HG03060 (cell line): Measurements from ENCODE around the gene ZCCHC7.
A peak's percentile ranks its signal among the peaks of the same experiment; 100 is the strongest.

ENCODE experiments used
- ATAC-seq: cut with Tn5 transposase; IDR thresholded peaks from one replicate; pipeline ENCODE4 v1.9.1; 2021; ENCODE audit warnings: low read depth, moderate number of reproducible peaks; ENCODE audit not compliant: unreplicated experiment

Gene ZCCHC7

DNA sequence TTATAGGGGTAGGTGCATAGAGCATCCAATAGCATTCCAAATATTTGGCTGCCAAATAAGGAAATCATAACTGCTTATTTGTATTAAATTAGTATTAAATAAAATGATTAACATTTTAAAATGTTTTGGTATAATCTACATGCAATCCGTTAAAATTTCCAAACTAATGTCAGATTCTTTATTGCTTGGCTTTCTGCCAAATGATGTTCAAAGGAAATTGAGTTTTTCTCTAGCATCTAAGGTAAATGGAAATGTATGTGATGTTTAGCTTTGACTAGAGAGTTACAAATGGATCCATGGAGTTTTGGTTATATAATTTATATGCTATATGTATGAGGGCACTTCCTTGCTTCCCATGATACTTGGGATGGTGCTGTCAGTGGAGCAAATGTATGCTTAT lies 121.7 kb downstream of the ZCCHC7 start:
- ATAC-seq, result no peak

DNA sequence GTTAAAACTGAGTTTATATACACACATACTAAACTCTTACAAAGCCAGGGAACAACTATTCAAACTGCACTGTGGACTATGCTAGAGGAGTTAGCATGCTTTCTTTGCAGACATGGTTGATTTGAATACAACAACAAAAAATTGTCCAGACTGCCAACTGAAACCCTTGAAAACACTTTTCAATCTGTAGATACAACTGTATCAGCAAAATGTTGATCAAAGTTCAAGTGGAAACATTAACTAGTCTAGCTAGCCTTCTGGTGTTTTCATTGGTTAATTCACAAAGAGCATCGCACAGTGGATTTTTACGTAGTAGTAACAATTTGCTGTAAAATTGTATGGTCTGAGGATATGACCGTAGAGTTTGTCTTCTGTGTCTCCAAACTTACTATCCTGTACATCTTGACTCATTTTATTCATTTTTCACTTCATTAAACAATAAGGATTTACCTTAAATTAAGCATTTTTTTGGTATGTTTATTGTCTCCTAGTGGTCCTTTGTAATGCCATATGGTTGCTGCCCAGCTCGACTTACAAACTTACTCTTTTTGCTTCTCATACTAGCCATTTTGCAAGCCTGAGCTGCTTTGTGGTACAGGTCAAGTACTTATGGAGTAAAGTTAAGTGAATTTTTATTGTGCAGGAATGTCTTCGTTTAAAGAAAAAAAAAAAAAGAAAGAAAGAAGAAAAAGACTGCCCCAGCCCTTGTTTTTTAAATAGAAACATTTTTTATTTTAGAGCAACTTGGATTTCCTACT lies 123.4 kb downstream of the ZCCHC7 start:
- ATAC-seq, result no peak

DNA sequence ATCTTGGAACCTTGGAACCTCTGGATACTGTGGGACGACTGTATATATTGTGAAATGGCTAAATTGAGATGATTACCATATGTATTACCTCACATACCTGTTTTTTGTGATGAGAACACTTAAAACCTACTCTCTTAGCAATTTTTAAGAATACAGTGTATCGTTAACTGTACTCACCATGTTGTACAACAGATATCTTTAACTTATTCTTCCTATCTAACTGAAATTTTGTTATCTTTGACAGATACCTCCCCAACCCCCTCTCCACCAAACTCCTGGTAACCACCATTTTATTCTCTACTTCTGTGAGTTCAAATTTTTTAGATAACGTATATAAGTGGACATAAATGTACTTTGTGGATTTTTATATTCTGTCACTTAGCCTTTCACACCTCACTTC lies 126.5 kb downstream of the ZCCHC7 start:
- no peak for ATAC-seq

DNA sequence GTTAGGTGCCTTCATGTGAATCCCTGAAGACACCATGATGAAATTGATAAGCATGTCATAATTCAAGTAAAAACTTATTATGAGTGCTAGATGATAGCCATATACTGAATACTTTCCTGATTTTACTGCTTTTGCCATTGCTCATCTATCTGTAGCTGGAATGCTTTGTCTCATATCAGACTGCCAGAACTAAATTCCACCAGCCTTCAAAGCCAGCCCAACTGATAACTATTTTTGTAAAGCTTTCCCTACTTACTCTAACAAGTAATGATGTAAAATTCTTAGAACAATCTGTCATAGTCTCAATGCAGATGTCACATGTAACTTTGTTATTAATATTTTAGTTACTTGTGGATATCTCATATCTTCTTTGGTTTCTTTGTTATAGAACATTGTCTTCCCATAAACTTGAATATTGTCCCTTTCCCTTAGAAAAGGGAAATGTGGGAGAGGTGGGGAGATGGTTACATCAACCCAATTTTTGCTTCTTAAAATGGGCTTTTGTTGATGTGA lies 128.3 kb downstream of the ZCCHC7 start:
- ATAC-seq, result no peak

DNA sequence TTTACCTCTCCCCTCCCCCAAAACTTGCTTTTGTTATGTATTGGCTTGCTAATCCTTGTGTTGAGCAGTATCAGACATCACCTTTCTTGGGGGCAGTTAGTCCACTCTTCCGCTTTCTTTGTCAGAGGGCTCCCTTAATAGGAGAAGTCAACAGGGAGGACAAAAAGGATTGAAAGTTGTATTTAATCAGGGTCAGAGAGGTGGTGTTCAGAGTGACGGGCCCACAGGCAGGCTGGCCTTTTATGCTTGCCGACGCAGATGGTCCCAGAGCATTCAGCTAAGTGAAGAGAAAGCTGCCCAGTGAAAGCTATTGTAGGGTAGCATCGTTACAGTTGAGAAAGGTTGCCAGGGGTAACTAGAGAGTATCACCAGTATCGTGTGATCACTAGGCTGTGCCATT lies 131.1 kb downstream of the ZCCHC7 start:
- peak; percentile 56 for ATAC-seq

DNA sequence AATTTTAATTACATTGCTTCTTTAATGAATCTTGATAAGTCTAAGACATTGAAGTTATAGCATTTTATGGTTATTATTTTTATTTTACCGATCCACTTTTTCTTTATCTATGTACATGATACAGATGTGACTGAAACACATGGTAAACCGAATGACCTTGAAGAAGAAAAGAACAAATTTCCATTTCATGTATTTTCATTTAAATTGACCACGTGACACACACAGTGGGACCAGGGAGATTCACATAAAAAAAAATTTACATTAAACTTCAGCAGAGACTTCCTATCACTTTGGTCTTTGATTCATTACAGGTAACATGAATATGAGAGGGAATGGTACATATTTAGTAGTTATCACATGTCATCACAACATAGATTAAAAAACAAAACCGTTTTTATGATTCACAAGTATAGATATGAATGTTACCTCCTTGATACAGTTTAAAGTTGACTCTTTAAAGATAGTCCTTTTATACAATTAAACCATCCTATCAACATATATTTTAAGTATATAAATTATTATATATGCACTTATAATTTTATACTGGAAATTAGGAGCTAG lies 133.1 kb downstream of the ZCCHC7 start:
- ATAC-seq, result no peak

DNA sequence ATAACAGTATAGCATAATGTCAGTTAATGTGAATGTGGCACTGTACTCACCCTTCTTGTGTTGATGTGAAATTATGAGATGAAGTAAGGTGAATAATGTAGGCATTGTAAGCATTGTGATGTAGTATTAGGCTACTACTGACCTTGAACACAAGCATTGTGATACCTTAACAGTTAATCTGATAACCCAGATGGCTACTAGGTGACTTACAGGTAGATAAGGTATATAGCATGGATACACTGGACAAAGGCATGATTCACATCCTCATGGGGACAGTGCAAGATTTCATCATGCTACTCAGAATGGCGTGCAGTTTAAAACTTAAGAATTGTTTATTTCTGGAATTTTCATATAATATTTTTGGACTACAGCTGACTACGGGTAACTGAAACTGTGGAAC lies 134.8 kb downstream of the ZCCHC7 start:
- no peak for ATAC-seq

DNA sequence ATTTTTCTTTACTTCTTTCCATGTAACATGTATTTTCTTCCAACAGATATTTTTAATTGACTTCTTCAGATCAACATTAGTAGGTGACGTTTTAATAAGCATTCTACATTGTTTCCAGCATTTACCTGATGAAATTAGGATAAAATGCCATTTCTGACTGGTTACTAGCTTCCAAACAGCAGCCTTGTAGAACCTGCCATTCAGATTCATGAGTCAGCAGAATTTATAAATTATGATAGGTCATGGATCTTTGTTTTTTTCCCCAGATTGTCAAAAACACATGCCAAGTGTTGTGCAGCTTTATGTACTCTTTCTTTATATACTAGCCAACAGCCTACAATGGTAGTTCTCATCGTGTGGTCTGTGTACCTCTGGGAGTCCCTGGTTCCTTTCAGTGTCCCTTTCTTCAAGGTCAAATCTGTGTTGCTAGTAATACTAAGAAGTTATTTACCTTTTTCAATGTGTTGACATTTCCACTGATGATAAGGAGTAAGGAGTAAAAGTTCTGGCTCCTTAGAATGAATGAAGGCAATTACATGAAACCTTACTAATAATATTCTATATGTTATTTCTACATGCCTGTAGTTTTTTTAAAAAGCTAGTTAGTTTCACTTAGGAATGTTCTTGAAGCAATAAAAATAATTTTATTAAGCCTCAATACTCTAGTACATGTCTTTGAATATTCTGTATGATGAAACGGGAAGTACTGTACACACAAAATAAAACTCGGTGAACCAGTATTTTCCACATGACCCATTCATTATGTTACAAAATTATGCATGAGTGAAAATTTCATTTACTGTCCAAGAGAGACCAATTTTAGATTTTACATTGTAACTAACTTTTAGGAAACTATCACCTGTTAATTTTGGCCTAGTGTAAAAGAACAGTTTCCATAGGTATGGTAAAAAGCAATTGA lies 135.8 kb downstream of the ZCCHC7 start:
- no peak for ATAC-seq

DNA sequence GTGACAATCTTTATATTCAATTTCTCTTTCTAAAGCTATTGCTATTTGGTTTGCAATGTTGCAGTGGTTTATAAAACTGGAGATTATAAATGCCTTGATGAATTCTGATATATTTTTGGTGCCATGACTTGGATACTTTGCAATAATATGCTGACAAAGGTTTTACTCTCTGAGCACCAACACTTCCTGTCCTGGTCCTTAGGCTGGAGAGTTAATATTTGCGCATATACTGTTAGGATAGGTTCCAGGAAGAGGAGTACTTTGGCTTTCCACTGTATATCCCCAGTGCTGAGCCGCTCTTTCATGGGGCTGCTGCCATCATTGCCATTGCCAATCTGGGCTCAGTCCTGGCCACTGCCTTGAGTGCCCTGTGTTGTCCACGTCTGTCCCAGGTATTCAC lies 139.6 kb downstream of the ZCCHC7 start:
- ATAC-seq, result no peak

DNA sequence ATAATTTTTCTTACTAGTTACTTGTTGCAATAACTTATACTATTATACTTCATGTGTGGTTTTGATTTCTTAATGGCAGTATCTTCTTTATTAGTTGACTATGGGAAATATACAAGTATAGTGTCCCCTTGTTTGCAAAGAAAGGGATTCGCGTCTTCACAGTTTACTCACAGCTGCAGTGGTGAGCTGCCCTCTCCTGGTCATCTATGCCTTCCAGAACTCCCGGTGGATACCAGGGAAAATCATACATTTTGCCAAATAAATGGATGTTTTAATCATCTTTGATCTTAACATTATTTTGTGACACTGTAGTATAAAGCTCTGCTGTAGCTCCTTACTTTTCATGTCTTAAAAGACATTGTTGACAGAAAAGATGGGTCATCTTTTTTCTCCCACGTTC lies 142.0 kb downstream of the ZCCHC7 start:
- ATAC-seq, result no peak

DNA sequence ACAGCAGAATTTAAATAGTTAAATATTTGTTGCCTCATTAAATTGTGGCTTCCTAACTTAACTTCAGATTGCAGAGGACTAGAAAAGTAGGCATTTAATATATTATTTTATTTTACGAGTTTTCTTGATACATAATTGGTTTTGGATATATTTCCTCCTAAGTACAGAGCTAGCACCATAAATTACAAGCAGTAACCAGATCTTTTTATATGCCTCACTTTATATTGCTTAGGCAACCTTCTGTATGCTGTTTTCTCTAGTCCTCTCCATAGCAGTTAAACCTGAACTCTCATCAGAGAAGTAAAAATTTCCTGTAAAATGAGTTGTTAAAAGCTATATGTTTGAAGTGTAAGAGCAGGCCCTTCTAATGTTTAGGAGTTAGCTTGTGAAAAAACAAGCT lies 144.2 kb downstream of the ZCCHC7 start:
- ATAC-seq, result no peak

DNA sequence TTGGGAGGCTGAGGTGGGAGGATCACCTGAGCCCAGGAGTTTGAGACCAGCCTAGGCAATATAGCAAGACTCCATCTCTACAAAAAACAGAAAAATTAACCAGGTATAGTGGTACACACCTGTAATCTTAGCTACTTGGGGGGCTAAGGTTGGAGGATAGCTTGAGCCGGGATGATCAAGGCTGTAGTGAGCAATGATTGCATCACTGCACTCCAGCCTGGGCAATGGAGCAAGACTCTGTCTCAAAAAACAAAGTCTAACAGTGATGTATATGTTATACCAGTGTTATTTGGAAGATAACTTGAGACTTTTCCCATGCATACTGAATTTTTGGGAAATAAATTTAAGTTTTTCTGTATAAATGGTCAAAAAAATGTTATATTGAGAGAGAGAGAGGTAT lies 146.3 kb downstream of the ZCCHC7 start:
- ATAC-seq, result no peak

DNA sequence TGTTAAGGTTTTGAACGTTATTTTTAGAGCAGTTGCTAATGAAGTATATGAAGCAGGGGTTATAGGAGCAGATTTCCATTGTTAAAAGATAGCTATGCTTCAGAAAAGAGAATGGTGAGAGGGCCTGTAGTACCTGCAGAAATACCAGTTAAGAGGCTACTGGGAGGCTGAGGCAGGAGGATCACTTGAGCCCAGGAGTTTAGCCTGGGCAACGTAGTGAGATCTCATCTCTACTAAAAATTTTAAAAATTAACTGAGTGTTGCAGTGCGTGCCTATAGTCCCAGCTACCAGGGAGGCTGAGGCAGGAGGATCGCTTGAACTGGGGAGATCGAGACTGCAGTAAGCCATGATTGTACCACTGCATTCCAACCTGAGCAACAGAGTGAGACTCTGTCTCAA lies 148.8 kb downstream of the ZCCHC7 start:
- ATAC-seq, result no peak

DNA sequence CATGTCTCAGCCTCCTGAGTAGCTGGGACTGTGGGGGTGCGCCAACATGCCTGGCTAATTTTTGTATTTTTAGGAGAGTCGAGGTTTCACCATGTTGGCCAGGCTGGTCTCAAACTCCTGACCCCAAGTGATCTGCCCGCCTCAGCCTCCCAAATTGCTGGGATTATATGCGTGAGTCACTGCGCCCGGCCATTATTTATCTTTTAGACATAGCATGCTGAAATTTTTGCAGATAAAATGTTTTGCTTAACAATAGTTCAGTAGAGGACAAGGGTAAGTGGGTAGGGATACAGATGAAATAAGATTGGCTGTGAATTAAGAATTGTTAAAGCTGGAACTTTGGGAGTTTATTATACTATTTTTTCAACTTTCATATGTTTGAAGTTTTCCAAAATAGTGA lies 151.3 kb downstream of the ZCCHC7 start:
- ATAC-seq, result no peak

DNA sequence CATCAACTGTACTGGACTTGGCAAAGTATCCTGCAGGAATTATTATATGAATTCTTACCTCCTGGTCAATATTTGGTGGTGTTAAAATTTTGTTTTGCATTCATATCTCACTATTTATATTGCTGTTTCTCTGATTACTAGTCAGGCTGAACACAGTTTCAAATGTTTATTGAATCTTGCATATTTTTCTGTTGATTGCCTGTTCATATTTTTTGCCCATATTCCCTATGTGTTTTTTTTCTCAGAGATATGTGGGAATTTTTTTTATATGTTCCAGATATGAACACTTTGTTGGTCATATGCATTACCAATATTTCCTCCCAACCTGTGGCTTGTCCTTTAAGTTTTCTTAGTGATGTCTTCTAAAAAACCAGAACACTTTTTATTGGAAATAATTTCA lies 153.2 kb downstream of the ZCCHC7 start:
- ATAC-seq, result no peak

DNA sequence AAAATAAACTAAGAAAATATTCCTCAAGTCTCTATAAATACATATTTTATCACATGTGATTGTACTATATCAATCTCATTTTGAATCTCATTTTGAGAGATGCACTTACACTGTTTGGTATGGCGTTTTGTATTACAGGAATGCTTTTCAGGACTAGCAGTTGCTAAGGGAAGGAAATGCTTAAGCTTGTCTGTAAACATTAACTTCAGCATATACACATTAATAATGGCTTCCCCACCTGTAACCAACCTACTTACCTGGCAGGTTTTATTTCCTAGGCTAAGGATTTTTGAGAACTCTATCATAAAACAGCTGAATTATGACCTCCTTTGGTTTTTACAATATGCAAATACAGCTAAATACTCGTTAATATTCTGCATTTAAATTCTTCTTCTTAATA lies 161.2 kb downstream of the ZCCHC7 start:
- no peak for ATAC-seq

DNA sequence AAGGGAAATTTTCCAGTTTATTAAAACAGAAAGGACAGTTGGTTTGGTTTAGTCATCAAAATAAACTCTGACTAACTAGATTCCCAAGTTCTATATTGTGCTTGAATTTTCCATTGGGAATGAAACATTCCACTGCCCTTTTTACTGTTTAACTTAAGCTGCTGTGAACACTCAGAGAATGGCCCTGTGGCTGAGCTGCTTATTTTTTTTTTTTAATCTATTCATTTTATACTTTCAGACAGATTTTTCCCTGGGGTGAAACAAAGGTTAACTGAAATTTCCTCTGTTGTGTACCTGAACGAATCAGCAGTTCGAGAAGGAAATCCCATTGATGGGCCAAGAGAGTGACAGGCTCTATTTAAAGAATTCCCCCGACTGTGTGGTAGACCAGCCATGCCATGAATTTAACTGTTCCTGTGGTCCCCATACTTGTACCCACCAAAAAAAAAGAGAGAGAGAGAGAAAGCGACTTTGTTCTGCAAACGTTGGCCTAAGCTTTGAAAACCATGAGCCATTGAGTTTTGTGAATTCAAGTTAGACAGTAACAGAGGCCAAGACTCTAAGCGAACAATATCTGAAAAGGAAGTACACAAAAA lies 163.5 kb downstream of the ZCCHC7 start:
- ATAC-seq, result no peak

DNA sequence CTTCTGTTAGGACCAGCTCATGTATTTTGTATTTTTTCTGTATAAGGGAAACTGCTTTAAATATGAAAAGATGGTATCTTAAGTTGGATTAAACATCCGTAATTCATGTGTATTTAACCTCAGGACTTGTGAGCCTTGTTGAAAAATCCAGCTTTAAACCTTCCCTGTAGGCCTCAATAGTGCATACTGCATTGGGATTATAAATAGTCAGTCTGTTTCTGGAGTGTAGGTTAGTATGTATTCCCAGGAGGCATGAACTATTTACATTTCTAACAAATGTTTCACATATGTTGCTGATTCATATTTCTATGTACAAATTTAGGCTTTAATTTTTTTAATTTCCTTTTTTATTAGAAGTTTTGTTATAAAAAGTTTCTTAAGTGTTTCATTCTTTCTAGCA lies 164.3 kb downstream of the ZCCHC7 start:
- ATAC-seq, result no peak

DNA sequence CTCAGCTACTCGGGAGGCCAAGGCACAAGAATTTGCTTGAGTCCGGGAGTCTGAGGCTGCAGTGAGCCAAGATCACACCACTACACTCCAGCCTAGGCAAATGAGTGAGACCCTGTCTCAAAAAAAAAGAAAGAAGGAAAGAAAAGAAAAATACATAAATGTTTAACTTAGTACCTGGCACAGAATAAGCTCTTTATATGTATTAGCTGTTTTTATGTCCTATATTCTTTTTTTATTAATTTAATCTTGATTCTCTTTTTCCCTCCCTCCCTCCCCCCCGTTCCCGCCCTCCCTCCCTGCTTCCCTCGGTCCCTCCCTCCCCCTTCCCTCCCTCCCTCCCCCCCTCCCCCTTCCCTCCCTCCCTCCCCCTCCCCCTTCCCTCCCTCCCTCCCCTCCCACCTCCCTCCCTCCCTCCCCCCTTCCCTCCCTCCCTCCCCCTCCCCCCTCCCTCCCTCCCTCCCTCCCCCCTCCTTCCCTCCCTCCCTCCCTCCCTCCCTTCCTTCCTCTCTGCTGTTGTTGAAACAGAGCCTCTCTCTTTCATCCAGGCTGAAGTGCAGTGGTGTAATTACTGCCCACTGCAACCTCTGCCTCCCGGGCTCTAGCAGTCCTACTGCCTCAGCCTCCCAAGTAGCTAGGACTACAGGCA lies 166.3 kb downstream of the ZCCHC7 start:
- no peak for ATAC-seq

DNA sequence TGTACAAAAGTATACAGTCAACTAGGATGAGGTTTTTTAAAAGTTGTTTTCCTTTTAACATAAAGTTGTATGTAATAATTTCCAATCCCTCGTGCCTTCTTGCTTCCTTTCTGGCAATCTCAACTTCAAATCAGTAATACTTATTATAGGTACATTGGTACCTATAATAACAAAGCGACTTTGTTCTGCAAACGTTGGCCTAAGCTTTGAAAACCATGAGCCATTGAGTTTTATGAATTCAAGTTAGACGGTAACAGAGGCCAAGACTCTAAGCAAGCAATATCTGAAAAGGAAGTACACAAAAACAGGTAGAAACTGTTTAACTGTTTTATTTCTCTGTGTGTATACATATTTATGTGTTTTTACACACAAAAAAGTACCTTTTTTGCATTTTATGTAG lies 166.9 kb downstream of the ZCCHC7 start:
- no peak for ATAC-seq
